DND-41 (cell line): ENCODE measurements around the gene HIGD1A.

Source experiments
- ATAC-seq: fragments of 200-7000 bp; cut with Tn5 transposase; 3 replicates; pipeline ENCODE4 v1.9.1; 2021; ENCODE audit warnings: low read depth; ENCODE audit not compliant: insufficient read depth
- DNase-seq: peaks from one replicate; pipeline ENCODE4 v3.0.0-alpha.2; 2020
- H2AFZ ChIP-seq: 2 replicates; pipeline ENCODE4 v1.6.0; 2012; ENCODE audit warnings: low read depth, low read length
- H3K27ac ChIP-seq: 2 replicates; pipeline ENCODE4 v1.5.1; 2012; ENCODE audit warnings: low read length, inconsistent platforms
- H3K27me3 ChIP-seq: fragments of 200-600 bp; sonication (generic); 2 replicates; pipeline ENCODE4 v1.6.0; 2012; ENCODE audit warnings: low read length, mild to moderate bottlenecking, inconsistent platforms; ENCODE audit not compliant: insufficient read depth, poor library complexity
- H3K36me3 ChIP-seq: 2 replicates; pipeline ENCODE4 v1.5.1; 2012; ENCODE audit warnings: low read length, inconsistent platforms; ENCODE audit not compliant: insufficient read depth
- H3K4me1 ChIP-seq: 2 replicates; pipeline ENCODE4 v1.5.1; 2012; ENCODE audit warnings: mild to moderate bottlenecking, low read length; ENCODE audit not compliant: insufficient read depth
- H3K4me2 ChIP-seq: 2 replicates; pipeline ENCODE4 v1.6.0; 2012; ENCODE audit warnings: mild to moderate bottlenecking, moderate library complexity, low read length, inconsistent platforms; ENCODE audit not compliant: insufficient read depth
- H3K4me3 ChIP-seq, 2 experiments: fragments of 200-600 bp in 1 of 2; shearing (Covaris generic) in 1 of 2; 2 replicates each; pipeline ENCODE4 v1.5.1; 2012 to 2016; ENCODE audit warnings: inconsistent platforms in 2 of 2, low read length in 2 of 2, mild to moderate bottlenecking in 2 of 2, low read depth in 1 of 2, moderate library complexity in 1 of 2
- H3K79me2 ChIP-seq: 2 replicates; pipeline ENCODE4 v1.6.0; 2012; ENCODE audit warnings: low read length, inconsistent platforms; ENCODE audit not compliant: insufficient read depth
- H3K9ac ChIP-seq: 2 replicates; pipeline ENCODE4 v1.6.0; 2012; ENCODE audit warnings: low read depth, mild to moderate bottlenecking, inconsistent platforms, low read length, moderate library complexity
- H3K9me3 ChIP-seq: 2 replicates; pipeline ENCODE4 v1.5.1; 2012; ENCODE audit warnings: low read length, moderate library complexity, mild to moderate bottlenecking, inconsistent platforms; ENCODE audit not compliant: insufficient read depth, severe bottlenecking
- H4K20me1 ChIP-seq: 2 replicates; pipeline ENCODE4 v1.6.0; 2012; ENCODE audit warnings: low read length; ENCODE audit not compliant: insufficient read depth
- CTCF ChIP-seq: IDR thresholded peaks from 2 replicates; pipeline ENCODE4 v1.5.1; 2012; ENCODE audit warnings: borderline replicate concordance, low read length, moderate library complexity, mild to moderate bottlenecking; ENCODE audit not compliant: poor library complexity, severe bottlenecking; ENCODE audit errors: extremely low read depth
- EZH2 ChIP-seq: IDR thresholded peaks from 3 replicates; pipeline ENCODE4 v1.6.1; 2012; ENCODE audit warnings: borderline replicate concordance, low read depth, mild to moderate bottlenecking, moderate library complexity, low read length, inconsistent platforms; ENCODE audit not compliant: severe bottlenecking

Gene HIGD1A

DNA sequence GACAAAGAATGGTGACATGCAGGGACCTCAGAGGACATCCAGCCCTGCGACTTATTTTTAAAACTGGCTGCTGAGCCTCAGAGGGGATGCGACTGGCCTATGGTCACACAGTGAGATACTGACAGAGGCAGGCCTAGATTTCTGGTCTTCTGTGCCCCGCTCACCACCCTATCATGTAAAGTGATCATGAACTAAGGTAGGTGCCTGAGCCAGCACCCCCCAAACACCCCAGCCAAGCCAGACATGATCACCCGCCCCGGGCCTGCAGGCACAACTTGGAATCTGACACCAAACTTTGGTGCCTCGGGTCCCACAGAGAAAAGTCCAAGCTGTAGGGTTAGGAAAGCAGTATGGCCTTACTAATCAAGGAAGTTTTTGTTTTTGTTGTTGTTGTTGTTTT is 67.8 kb downstream of the HIGD1A start:
- Histone ChIP-seq H3K27ac (no peak overlapping the region), H3K9ac (no peak overlapping the region), H4K20me1 (no peaks in the 10 kb centered on the region), H3K79me2 (no peaks in the 10 kb centered on the region), H3K36me3 (no peaks in the 10 kb centered on the region), H3K27me3 (no peaks in the 10 kb centered on the region), H3K4me2 (no peak overlapping the region), H3K9me3 (no peaks in the 10 kb centered on the region), H3K4me1 (no peaks in the 10 kb centered on the region), H3K4me3 (no peak overlapping the region), H2AFZ (no peak overlapping the region)
- TF ChIP-seq CTCF (no peak), EZH2 (no peak)
- DNase-seq (no peak), ATAC-seq (no peak)

GRCh38 chr3:42736081-42736480 is 68.2 kb downstream of the HIGD1A start:
- no peaks in the 10 kb centered on the region for H3K4me1 ChIP-seq
- H3K79me2 ChIP-seq: no peaks in the 10 kb centered on the region
- H4K20me1 ChIP-seq: no peaks in the 10 kb centered on the region
- no peaks in the 10 kb centered on the region for H3K36me3 ChIP-seq
- H3K27me3 ChIP-seq: no peaks in the 10 kb centered on the region
- H3K4me3 ChIP-seq: no peak overlapping the region
- H3K27ac ChIP-seq: no peak overlapping the region
- no peak for ATAC-seq
- no peaks in the 10 kb centered on the region for H3K9me3 ChIP-seq
- no peak overlapping the region for H3K9ac ChIP-seq
- no peak overlapping the region for H2AFZ ChIP-seq
- no peak overlapping the region for H3K4me2 ChIP-seq
- DNase-seq: no peak
- TF ChIP-seq EZH2 (no peak), CTCF (no peak)

- no peaks in the 10 kb centered on the region for H4K20me1 ChIP-seq
- H3K36me3 ChIP-seq: no peaks in the 10 kb centered on the region
- no peak overlapping the region for H2AFZ ChIP-seq
- no peaks in the 10 kb centered on the region for H3K4me1 ChIP-seq
- no peak overlapping the region for H3K27ac ChIP-seq
- ATAC-seq (no peak), DNase-seq (no peak)
- no peaks in the 10 kb centered on the region for H3K27me3 ChIP-seq
- no peak for TF ChIP-seq EZH2
- no peak for TF ChIP-seq CTCF
- H3K4me2 ChIP-seq: no peak overlapping the region
- no peak overlapping the region for H3K9ac ChIP-seq
- no peaks in the 10 kb centered on the region for H3K79me2 ChIP-seq
- no peak overlapping the region for H3K4me3 ChIP-seq
- H3K9me3 ChIP-seq: no peaks in the 10 kb centered on the region
These were observed 68.7 kb downstream of the HIGD1A start for GRCh38 chr3:42735615-42736014.

DNA sequence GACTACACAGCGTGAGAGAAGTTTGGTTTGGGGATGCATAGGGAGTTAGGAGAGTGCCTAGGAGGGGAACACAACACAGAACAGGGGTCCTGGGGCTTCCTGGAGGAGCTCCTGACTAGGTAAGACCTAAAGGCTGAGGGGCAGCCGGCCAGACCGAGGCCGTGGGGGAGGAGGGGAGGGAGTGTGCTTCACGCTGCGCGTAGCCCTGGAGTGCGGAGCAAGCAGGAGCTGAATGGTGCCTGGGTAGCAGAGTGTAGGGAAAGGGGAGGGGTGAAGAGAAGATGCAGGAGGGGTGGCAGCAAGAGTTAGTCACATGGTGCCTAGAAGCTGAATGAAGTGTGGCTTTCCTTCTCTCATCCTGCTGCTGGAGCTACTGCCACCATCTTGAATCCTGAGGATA is 69.3 kb downstream of the HIGD1A start:
- Histone ChIP-seq H3K9me3 (no peaks in the 10 kb centered on the region), H4K20me1 (no peaks in the 10 kb centered on the region), H2AFZ (no peak overlapping the region), H3K27ac (no peak overlapping the region), H3K79me2 (no peaks in the 10 kb centered on the region), H3K27me3 (no peaks in the 10 kb centered on the region), H3K9ac (no peak overlapping the region), H3K36me3 (no peaks in the 10 kb centered on the region), H3K4me2 (no peak overlapping the region), H3K4me3 (no peak overlapping the region), H3K4me1 (no peaks in the 10 kb centered on the region)
- TF ChIP-seq EZH2 (no peak), CTCF (no peak)
- ATAC-seq (no peak), DNase-seq (no peak)
